Tibial artery (tissue), 4 donors: Measurements from ENCODE around the gene CA5A.
"Not testable (repeated sequence)": the region's sequence is repeated elsewhere in the genome, so short reads cannot be mapped to it uniquely, and the experiment has no call there.

Experiments
- DNase-seq, 2 donors: peaks; one replicate each; pipeline ENCODE4 v3.0.0-alpha.2; 2019
- H3K27ac ChIP-seq, 2 donors: fragments of 200-600 bp; sonication (generic) in 1 of 2; 1 replicate in 1 of 2; 2 replicates in 1 of 2; pipeline ENCODE4 v1.5.1; 2018 to 2019; ENCODE audit warnings: mild to moderate bottlenecking in 1 of 2
- H3K27me3 ChIP-seq, 2 donors: fragments of 200-600 bp; sonication (generic) in 1 of 2; one replicate each; pipeline versions ENCODE4 v1.5.1 to v1.6.0; 2016 to 2019
- H3K36me3 ChIP-seq, 3 donors: fragments of 200-600 bp; sonication (generic) in 2 of 3; one replicate each; pipeline ENCODE4 v1.5.1; 2016 to 2019; ENCODE audit warnings: mild to moderate bottlenecking in 2 of 3
- H3K4me1 ChIP-seq, 4 donors: fragments of 200-600 bp; sonication (generic) in 2 of 4; 1 replicate in 3 of 4; 2 replicates in 1 of 4; pipeline ENCODE4 v1.5.1; 2016 to 2019
- H3K4me3 ChIP-seq, 2 donors: fragments of 200-600 bp; sonication (generic) in 1 of 2; 1 replicate in 1 of 2; 2 replicates in 1 of 2; pipeline ENCODE4 v1.5.1; 2018 to 2019; ENCODE audit warnings: mild to moderate bottlenecking in 2 of 2
- H3K9me3 ChIP-seq, 3 donors: fragments of 200-600 bp; sonication (generic) in 1 of 3; one replicate each; pipeline ENCODE4 v1.5.1; 2016 to 2019
- intact Hi-C: fragments of 100-400 bp; cut with DNase I; formaldehyde crosslinking; loops from one replicate; pipeline ENCODE4 v1.15.0; 2023; ENCODE audit warnings: low total_unique reads
- TF ChIP-seq, protein P1 (sequence below), 2 experiments: fragments of 200-600 bp in 1 of 2; fragments of 450-650 bp in 1 of 2; IDR thresholded peaks; one replicate each; pipeline ENCODE4 v1.5.1; 2017 to 2019; ENCODE audit warnings: antibody characterized with exemption in 2 of 2, mild to moderate bottlenecking in 1 of 2, moderate library complexity in 1 of 2

CA5A gene

GRCh38 chr16:87914812-87915211 lies 21.5 kb downstream of the CA5A start:
- Histone ChIP-seq H3K4me1 (peaks cover 0 to 26% (median 9%) of the 10 kb centered on the region in 4 donors), H3K4me3 (no peak overlapping the region), H3K9me3 (no peaks in the 10 kb centered on the region), H3K27me3 (peaks cover 0 to 6% of the 10 kb centered on the region in 2 donors), H3K36me3 (no peaks in the 10 kb centered on the region), H3K27ac (no peak overlapping the region)
- intact Hi-C loops = no loop called here
- TF ChIP-seq, protein P1, sequence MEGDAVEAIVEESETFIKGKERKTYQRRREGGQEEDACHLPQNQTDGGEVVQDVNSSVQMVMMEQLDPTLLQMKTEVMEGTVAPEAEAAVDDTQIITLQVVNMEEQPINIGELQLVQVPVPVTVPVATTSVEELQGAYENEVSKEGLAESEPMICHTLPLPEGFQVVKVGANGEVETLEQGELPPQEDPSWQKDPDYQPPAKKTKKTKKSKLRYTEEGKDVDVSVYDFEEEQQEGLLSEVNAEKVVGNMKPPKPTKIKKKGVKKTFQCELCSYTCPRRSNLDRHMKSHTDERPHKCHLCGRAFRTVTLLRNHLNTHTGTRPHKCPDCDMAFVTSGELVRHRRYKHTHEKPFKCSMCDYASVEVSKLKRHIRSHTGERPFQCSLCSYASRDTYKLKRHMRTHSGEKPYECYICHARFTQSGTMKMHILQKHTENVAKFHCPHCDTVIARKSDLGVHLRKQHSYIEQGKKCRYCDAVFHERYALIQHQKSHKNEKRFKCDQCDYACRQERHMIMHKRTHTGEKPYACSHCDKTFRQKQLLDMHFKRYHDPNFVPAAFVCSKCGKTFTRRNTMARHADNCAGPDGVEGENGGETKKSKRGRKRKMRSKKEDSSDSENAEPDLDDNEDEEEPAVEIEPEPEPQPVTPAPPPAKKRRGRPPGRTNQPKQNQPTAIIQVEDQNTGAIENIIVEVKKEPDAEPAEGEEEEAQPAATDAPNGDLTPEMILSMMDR (IDR thresholded peaks at IDR 0.05) = no peak
- DNase-seq = no peak

DNA sequence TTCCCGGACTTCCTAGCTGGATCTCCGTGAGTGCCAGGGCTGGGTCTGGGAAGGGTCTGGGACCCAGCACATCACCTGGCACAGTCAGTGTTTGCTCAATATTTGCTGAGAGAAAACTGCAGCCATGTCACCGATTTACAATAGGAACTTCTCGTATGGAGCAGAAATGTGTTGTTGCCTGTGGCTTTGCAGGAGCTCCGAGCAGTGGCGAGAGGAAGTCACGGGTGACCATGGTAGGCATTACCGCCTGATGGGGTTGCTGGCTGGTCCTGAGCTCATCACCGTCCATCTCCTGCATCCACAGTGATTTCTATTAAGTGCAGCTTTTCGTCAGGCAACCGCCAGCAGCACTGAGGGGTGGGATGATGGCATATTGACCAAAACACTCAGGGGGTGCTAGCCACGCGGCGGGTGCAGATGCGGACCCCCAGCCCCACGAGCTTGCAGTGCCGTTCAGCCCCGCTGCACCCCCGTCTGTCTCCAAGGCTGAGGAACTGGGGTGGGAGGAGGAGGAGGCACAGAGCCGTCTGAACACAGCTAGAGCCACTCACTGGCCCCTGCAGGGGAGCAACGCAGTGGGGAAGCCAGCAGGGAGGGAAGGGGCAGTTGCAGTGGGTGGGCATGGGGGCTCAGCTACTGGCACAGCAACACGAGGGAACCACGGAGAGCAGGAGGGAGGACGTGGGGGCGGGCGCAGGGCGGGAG lies 22.2 kb downstream of the CA5A start:
- DNase-seq, intact Hi-C loops, H3K9me3 ChIP-seq, H3K27me3 ChIP-seq, H3K4me3 ChIP-seq, H3K27ac ChIP-seq, H3K36me3 ChIP-seq: not testable (repeated sequence)
- H3K4me1 ChIP-seq = peaks cover 0 to 32% (median 9%) of the 10 kb centered on the region in 4 donors

DNA sequence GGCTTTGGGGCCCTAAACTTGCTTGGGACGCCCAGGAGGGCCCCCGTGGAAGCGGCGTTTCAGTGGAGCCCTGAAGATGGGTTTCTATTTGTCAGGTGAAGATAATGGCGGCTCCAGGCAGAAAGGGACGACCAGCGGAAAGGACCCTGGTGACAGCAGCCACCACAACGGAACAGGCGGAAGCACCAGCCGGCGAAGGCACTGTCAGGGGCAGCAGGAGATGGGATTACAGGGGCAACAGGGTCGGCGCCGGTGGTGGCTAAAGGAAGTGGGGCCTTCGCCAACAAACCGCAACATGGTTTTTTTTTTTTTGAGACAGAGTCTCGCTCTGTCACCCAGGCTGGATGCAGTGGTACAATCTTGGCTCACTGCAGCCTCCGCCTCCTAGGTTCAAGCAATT lies 23.6 kb downstream of the CA5A start:
- H3K27ac ChIP-seq, H3K9me3 ChIP-seq, H3K36me3 ChIP-seq, DNase-seq, H3K4me3 ChIP-seq, intact Hi-C loops: not testable (repeated sequence)
- Histone ChIP-seq H3K4me1 (peaks cover 0 to 26% (median 4%) of the 10 kb centered on the region in 4 donors), H3K27me3 (peaks cover 0 to 19% of the 10 kb centered on the region in 2 donors)

GRCh38 chr16:87911106-87911763 lies 25.1 kb downstream of the CA5A start:
- Histone ChIP-seq H3K27me3 (peaks cover 0 to 19% of the 10 kb centered on the region in 2 donors), H3K4me1 (peaks cover 0 to 25% (median 4%) of the 10 kb centered on the region in 4 donors), H3K27ac (peak overlapping the region; percentile 66 to 70)
- DNase-seq = peak; percentile 93 to 97
- H3K36me3 ChIP-seq, H3K9me3 ChIP-seq, intact Hi-C loops, H3K4me3 ChIP-seq: not testable (repeated sequence)

DNA sequence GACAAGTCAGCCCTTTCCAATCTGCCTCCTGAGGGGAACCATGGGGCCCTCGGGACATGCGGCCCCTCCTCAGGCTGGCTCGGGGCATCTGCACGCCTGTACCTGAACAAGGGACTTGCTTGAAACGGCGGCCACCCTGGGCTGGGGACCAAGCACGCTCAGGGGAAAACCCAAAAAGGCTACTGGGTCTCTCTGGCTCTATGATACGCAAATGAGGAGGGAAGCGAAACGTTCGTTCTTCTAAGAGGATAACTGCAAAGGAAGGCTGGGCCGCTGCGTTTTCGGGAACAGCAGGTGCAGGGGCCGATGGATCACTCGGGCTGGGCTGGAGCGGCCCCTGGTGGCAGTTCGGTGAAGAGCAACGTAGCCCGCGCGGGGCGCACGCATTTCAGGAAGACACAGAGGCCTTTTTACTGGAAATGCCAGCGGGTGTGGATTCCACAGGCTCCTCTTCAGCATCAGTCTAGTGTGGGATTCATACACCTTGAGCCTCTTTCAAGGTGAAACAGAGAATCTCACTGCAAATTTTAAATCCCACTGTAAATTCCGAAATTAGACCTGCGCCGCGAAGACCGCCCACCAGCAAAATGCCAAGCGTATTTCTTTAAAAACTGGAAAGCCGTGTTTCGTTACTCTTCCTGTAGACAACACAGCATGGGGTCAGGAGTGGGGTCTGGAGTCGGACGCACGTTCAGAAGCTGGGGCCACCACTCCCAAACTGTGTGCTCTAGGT lies 27.0 kb downstream of the CA5A start:
- not testable (repeated sequence) for H3K4me3 ChIP-seq, H3K9me3 ChIP-seq, H3K27ac ChIP-seq, H3K36me3 ChIP-seq
- TF ChIP-seq, protein P1 (IDR thresholded peaks at IDR 0.05) = peak; percentile 91 to 93
- Histone ChIP-seq H3K27me3 (peaks cover 0 to 19% of the 10 kb centered on the region in 2 donors), H3K4me1 (peaks cover 0 to 25% (median 4%) of the 10 kb centered on the region in 4 donors)
- DNase-seq = peak; percentile 70 to 87
- intact Hi-C loops = loop anchor here (1.0 to 5.0 kb wide), 2 partner anchors 38 to 57 kb away; no protein-coding TSS in a partner anchor

DNA sequence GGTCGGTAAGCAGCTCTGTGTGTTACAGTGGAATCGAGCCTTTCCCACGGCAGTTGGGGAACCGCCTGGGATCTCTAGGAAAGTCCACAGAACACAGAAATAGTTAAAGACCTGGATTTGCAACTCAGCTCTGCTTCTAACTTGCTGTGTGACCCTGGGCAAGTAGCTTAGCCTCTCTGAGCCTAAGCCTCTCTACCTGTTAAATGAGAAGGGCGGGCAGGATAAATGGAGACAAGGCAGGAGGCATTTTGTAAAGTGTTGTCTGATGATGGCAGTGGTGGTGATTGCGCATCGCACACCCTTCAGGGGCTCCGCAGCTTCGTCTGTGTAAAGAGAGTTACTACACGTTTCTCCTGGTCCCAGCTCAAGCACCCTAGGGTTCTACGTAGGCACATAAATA lies 28.2 kb downstream of the CA5A start:
- H3K27me3 ChIP-seq = peaks cover 0 to 14% of the 10 kb centered on the region in 2 donors
- H3K4me3 ChIP-seq, H3K36me3 ChIP-seq, DNase-seq, H3K9me3 ChIP-seq, H3K27ac ChIP-seq: not testable (repeated sequence)
- peaks cover 0 to 25% (median 4%) of the 10 kb centered on the region in 4 donors for H3K4me1 ChIP-seq
- intact Hi-C loops = loop anchor here (5.0 kb wide), 1 partner anchor 56 kb away; no protein-coding TSS in a partner anchor

DNA sequence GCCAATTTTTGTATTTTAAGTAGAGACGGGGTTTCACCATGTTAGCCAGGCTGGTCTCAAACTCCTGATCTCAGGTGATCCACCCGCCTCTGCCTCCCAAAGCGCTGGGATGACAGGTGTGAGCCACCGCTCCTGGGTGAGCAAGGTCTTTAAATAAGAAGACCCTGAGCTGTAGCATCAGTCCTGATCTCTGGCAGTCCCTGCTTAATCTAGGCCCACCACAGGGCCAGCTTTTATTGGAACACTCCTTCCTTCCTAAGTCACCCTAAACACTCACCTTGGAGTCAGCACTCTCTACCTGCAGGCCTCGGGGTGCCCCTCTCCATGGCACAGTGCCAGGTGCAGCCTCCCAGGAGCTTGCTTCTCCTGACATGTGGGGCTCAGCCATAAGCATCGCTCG lies 30.8 kb downstream of the CA5A start:
- not testable (repeated sequence) for H3K9me3 ChIP-seq, DNase-seq, H3K27ac ChIP-seq, H3K36me3 ChIP-seq, H3K4me3 ChIP-seq
- peaks cover 0 to 11% (median under 1%) of the 10 kb centered on the region in 4 donors for H3K4me1 ChIP-seq
- H3K27me3 ChIP-seq = peaks cover 0 to 14% of the 10 kb centered on the region in 2 donors
- intact Hi-C loops = loop anchor here (5.0 kb wide), 1 partner anchor 53 kb away; no protein-coding TSS in a partner anchor

GRCh38 chr16:87904963-87905362 lies 31.4 kb downstream of the CA5A start:
- not testable (repeated sequence) for H3K4me3 ChIP-seq, DNase-seq, H3K4me1 ChIP-seq, H3K9me3 ChIP-seq, H3K27ac ChIP-seq, H3K36me3 ChIP-seq
- intact Hi-C loops = loop anchor here (5.0 kb wide), 1 partner anchor 53 kb away; no protein-coding TSS in a partner anchor
- peaks cover 0 to 14% of the 10 kb centered on the region in 2 donors for H3K27me3 ChIP-seq

GRCh38 chr16:87900489-87900888 lies 35.8 kb downstream of the CA5A start:
- H3K27me3 ChIP-seq, H3K9me3 ChIP-seq, H3K36me3 ChIP-seq, H3K4me3 ChIP-seq, DNase-seq, H3K27ac ChIP-seq, intact Hi-C loops: not testable (repeated sequence)
- H3K4me1 ChIP-seq = peaks cover 0 to 16% (median 6%) of the 10 kb centered on the region in 4 donors
